Body of pancreas (tissue), 4 donors: Measurements from ENCODE around the gene TSPAN32.

Source experiments
- CTCF ChIP-seq, 7 experiments: fragments of 450-650 bp in 4 of 7; fragments of 200-600 bp in 3 of 7; sonication (generic) in 3 of 7; IDR thresholded peaks; one replicate each; pipeline ENCODE4 v1.5.1; 2016 to 2019; ENCODE audit warnings: antibody characterized with exemption in 7 of 7
- POLR2A ChIP-seq, 3 donors: fragments of 450-650 bp; IDR thresholded peaks; one replicate each; pipeline ENCODE4 v1.6.1; 2016; ENCODE audit warnings: antibody characterized with exemption in 3 of 3, mild to moderate bottlenecking in 2 of 3

- TF ChIP-seq CTCF (IDR thresholded peaks at IDR 0.05) (no peak), POLR2A (IDR thresholded peaks at IDR 0.05) (no peak)
Measured at GRCh38 chr11:2267851-2268728, 33.7 kb upstream of the TSPAN32 start.
